Naive B cell (primary cell): ENCODE results near the gene SGTA. TPM values are rescaled to one million over a fixed set of nuclear protein-coding genes. Genes with fewer than 3 reads are reported as not detected.

Experiments used
- polyA plus RNA-seq, 6 donors: library from polyadenylated mRNA; unstranded; fragments of 300-500 nt; fragmentation: Illumina TruSeq; gene quantifications; one replicate each; pipeline ENCODE4 v1.2.3, GENCODE V29; 2021; ENCODE audit warnings: low read depth in 6 of 6

SGTA gene
- polyA plus RNA-seq, 6 donors from 2014 or later, result 18.6 to 38.7 (median 26.3) TPM

Other genes with a start within 250 kb of the SGTA start
- 10 to 100 TPM; 49.1 to 72.0 (median 60.9) TPM for gene GNG7, start 80.6 kb downstream of the SGTA start, polyA plus RNA-seq
- 1 to 10 TPM in 5 of 6 donors, under 1 TPM in 1; 0.92 to 2.7 (median 1.5) TPM for gene DIRAS1, start 61.9 kb downstream of the SGTA start, polyA plus RNA-seq
- gene SLC39A3, start 43.3 kb downstream of the SGTA start, polyA plus RNA-seq, result 10 to 100 TPM; 56.2 to 88.7 (median 60.5) TPM
- 10 to 100 TPM; 22.4 to 42.2 (median 38.5) TPM for gene THOP1, start 2.2 kb upstream of the SGTA start, polyA plus RNA-seq
- gene ZNF554, start 36.6 kb upstream of the SGTA start, polyA plus RNA-seq, result 1 to 10 TPM in 5 of 6 donors, under 1 TPM in 1; 0.70 to 6.3 (median 3.0) TPM
- gene ZNF555, start 58.2 kb upstream of the SGTA start, polyA plus RNA-seq, result 1 to 10 TPM; 1.8 to 6.7 (median 4.5) TPM
- gene ZNF556, start 84.1 kb upstream of the SGTA start, polyA plus RNA-seq, result not detected
- 1 to 10 TPM; 2.9 to 5.5 (median 3.6) TPM for gene ZNF57, start 117.7 kb upstream of the SGTA start, polyA plus RNA-seq
- gene ZNF77, start 161.7 kb upstream of the SGTA start, polyA plus RNA-seq, result 1 to 10 TPM in 3 of 6 donors, under 1 TPM in 2, not detected in 1; 0.45 to 3.7 (median 1.1) TPM
- gene TLE6, start 194.3 kb upstream of the SGTA start, polyA plus RNA-seq, result 10 to 100 TPM in 1 of 6 donors, 1 to 10 TPM in 3, under 1 TPM in 2; 0.43 to 10.7 (median 1.8) TPM
- 1 to 10 TPM in 4 of 6 donors, under 1 TPM in 1, not detected in 1; 0.84 to 2.3 (median 1.9) TPM for gene TLE2, start 246.0 kb upstream of the SGTA start, polyA plus RNA-seq